Right atrium auricular region (tissue), 2 donors: ENCODE results near the gene CRIM1. TPM values are rescaled to one million over a fixed set of nuclear protein-coding genes. Genes with fewer than 3 reads are reported as not detected.
A peak's percentile ranks its signal among the peaks of the same experiment; 100 is the strongest.

Experiments used
- DNase-seq: peaks from one replicate; pipeline ENCODE4 v3.0.0-alpha.2; 2019; ENCODE audit warnings: low spot score
- H3K27ac ChIP-seq, 2 donors: fragments of 200-600 bp; sonication (generic); 1 replicate in 1 of 2; 2 replicates in 1 of 2; pipeline ENCODE4 v1.5.1; 2016 to 2019
- H3K27me3 ChIP-seq, 2 donors: fragments of 200-600 bp; sonication (generic); one replicate each; pipeline versions ENCODE4 v1.5.1 to v1.6.0; 2017 to 2019
- H3K36me3 ChIP-seq: fragments of 200-600 bp; sonication (generic); one replicate; pipeline ENCODE4 v1.5.1; 2016
- H3K4me1 ChIP-seq, 2 donors: fragments of 200-600 bp; sonication (generic); one replicate each; pipeline versions ENCODE4 v1.5.1 to v1.6.0; 2017 to 2019
- H3K4me3 ChIP-seq, 2 donors: fragments of 200-600 bp; sonication (generic); 1 replicate in 1 of 2; 2 replicates in 1 of 2; pipeline ENCODE4 v1.5.1; 2017 to 2019; ENCODE audit warnings: mild to moderate bottlenecking in 1 of 2, moderate library complexity in 1 of 2
- H3K9me3 ChIP-seq, 2 donors: fragments of 200-600 bp; sonication (generic); one replicate each; pipeline ENCODE4 v1.5.1; 2019
- CTCF ChIP-seq, 2 donors: fragments of 200-600 bp; sonication (generic); IDR thresholded peaks; one replicate each; pipeline ENCODE4 v1.5.1; 2019; ENCODE audit warnings: antibody characterized with exemption in 2 of 2
- total RNA-seq, 2 donors: library from RNA; depleted of rRNA; stranded (reverse); fragments of >200 nt; gene quantifications; one replicate each; pipeline ENCODE4 v1.1.0, GENCODE V29; 2016

Gene CRIM1
- total RNA-seq, 2 donors from 2014 or later, result 49.1 to 71.3 TPM

- Histone ChIP-seq H3K27ac (no peak overlapping the region), H3K4me3 (no peak overlapping the region), H3K36me3 (peaks cover 25% of the 10 kb centered on the region), H3K27me3 (no peaks in the 10 kb centered on the region), H3K9me3 (no peaks in the 10 kb centered on the region), H3K4me1 (peaks cover 0 to 32% of the 10 kb centered on the region in 2 donors)
- TF ChIP-seq CTCF (IDR thresholded peaks at IDR 0.05), result no peak
- DNase-seq, result no peak
Measured at GRCh38 chr2:36584148-36584794, 228.7 kb downstream of the CRIM1 start.

GRCh38 chr2:36586672-36587071 is 231.1 kb downstream of the CRIM1 start:
- H3K27me3 ChIP-seq, result no peaks in the 10 kb centered on the region
- peaks cover 9% of the 10 kb centered on the region for H3K36me3 ChIP-seq
- H3K9me3 ChIP-seq, result no peaks in the 10 kb centered on the region
- no peak for TF ChIP-seq CTCF (IDR thresholded peaks at IDR 0.05)
- H3K4me3 ChIP-seq, result no peak overlapping the region
- no peak for DNase-seq
- peak overlapping the region in 1 of 2 donors; percentile 68 for H3K27ac ChIP-seq
- peaks cover 0 to 50% of the 10 kb centered on the region in 2 donors for H3K4me1 ChIP-seq

GRCh38 chr2:36587101-36587500 is 231.5 kb downstream of the CRIM1 start:
- Histone ChIP-seq H3K27ac (peak overlapping the region in 1 of 2 donors; percentile 68), H3K27me3 (no peaks in the 10 kb centered on the region), H3K4me1 (peaks cover 0 to 50% of the 10 kb centered on the region in 2 donors), H3K4me3 (no peak overlapping the region), H3K9me3 (no peaks in the 10 kb centered on the region), H3K36me3 (peaks cover 9% of the 10 kb centered on the region)
- no peak for DNase-seq
- no peak for TF ChIP-seq CTCF (IDR thresholded peaks at IDR 0.05)

- no peak overlapping the region for H3K4me3 ChIP-seq
- DNase-seq, result no peak
- peaks cover 0 to 48% of the 10 kb centered on the region in 2 donors for H3K4me1 ChIP-seq
- peaks cover 9% of the 10 kb centered on the region for H3K36me3 ChIP-seq
- no peak for TF ChIP-seq CTCF (IDR thresholded peaks at IDR 0.05)
- no peaks in the 10 kb centered on the region for H3K27me3 ChIP-seq
- H3K9me3 ChIP-seq, result no peaks in the 10 kb centered on the region
- H3K27ac ChIP-seq, result peak overlapping the region in 1 of 2 donors; percentile 68
Measured at GRCh38 chr2:36587556-36587955, 232.0 kb downstream of the CRIM1 start.

GRCh38 chr2:36589230-36589630 is 233.7 kb downstream of the CRIM1 start:
- no peak for TF ChIP-seq CTCF (IDR thresholded peaks at IDR 0.05)
- no peaks in the 10 kb centered on the region for H3K27me3 ChIP-seq
- H3K27ac ChIP-seq, result peak overlapping the region; percentile 68
- no peak overlapping the region for H3K4me3 ChIP-seq
- peaks cover 5% of the 10 kb centered on the region for H3K36me3 ChIP-seq
- H3K4me1 ChIP-seq, result peaks cover 0 to 42% of the 10 kb centered on the region in 2 donors
- no peak for DNase-seq
- H3K9me3 ChIP-seq, result no peaks in the 10 kb centered on the region

GRCh38 chr2:36594849-36595248 is 239.3 kb downstream of the CRIM1 start:
- peaks cover 0 to 41% of the 10 kb centered on the region in 2 donors for H3K4me1 ChIP-seq
- peaks cover 4% of the 10 kb centered on the region for H3K36me3 ChIP-seq
- no peak overlapping the region for H3K4me3 ChIP-seq
- DNase-seq, result no peak
- no peaks in the 10 kb centered on the region for H3K27me3 ChIP-seq
- no peak for TF ChIP-seq CTCF (IDR thresholded peaks at IDR 0.05)
- no peaks in the 10 kb centered on the region for H3K9me3 ChIP-seq
- no peak overlapping the region for H3K27ac ChIP-seq
